GM21528 (cell line): ENCODE data around the gene DDOST.
"Not testable (repeated sequence)": the region's sequence is repeated elsewhere in the genome, so short reads cannot be mapped to it uniquely, and the experiment has no call there.

ENCODE experiments used
- ATAC-seq: cut with Tn5 transposase; IDR thresholded peaks from one replicate; pipeline ENCODE4 v1.9.1; 2021; ENCODE audit warnings: mild to moderate bottlenecking, moderate library complexity; ENCODE audit not compliant: unreplicated experiment, low FRiP score

Gene DDOST

GRCh38 chr1:20626524-20626923 lies 34.6 kb downstream of the DDOST start:
- no peak for ATAC-seq

- ATAC-seq: no peak
Measured at GRCh38 chr1:20626098-20626427, 35.1 kb downstream of the DDOST start.

- ATAC-seq: no peak
Measured at GRCh38 chr1:20625176-20626097, 35.7 kb downstream of the DDOST start.

- no peak for ATAC-seq
Measured at GRCh38 chr1:20624709-20625108, 36.5 kb downstream of the DDOST start.

GRCh38 chr1:20621012-20621411 lies 40.2 kb downstream of the DDOST start:
- no peak for ATAC-seq

- no peak for ATAC-seq
Measured at GRCh38 chr1:20619999-20620398, 41.2 kb downstream of the DDOST start.

GRCh38 chr1:20618550-20618949 lies 42.6 kb downstream of the DDOST start:
- no peak for ATAC-seq

- no peak for ATAC-seq
Measured at GRCh38 chr1:20616847-20617487, 44.2 kb downstream of the DDOST start.

GRCh38 chr1:20615946-20616846 lies 45.0 kb downstream of the DDOST start:
- no peak for ATAC-seq

GRCh38 chr1:20614131-20614579 lies 47.0 kb downstream of the DDOST start:
- no peak for ATAC-seq

- no peak for ATAC-seq
Measured at GRCh38 chr1:20612221-20612746, 48.9 kb downstream of the DDOST start.

DNA sequence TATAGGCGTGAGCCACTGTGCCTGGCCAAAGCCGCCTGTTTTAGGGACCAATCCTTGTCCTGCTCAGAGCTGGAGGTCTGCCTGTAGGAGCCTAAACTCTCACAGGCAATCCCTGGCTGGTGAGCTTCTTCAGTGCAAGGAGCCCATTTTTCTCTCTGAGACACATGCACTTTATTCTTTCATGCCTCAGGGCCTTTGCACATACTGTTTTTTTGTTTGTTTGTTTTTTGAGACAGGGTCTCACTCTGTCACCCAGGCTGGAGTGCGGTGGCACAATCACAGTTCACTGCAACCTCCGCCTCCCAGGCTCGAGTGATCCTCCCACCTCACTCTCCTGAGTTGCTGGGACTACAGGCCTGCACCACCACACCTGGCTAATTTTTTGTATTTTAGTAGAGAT lies 49.5 kb downstream of the DDOST start:
- no peak for ATAC-seq

DNA sequence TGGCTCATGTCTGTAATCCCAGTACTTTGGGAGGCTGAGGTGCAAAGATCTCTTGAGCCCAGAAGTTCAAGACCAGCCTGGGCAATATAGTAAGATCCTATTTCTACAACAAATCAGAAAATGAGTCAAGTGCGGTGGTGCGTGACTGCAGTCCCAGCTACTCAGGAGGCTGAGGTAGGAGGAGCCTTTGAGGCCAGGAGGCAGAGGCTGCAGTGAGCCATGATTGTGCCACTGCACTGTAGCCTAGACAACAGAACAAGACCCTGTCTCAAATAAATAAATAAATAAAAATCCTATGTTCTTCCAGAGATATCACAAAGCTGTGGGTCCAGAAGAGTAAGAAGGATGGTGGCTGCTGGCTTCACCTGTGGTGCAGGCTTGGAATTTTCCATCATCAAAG lies 50.2 kb downstream of the DDOST start:
- ATAC-seq: no peak

DNA sequence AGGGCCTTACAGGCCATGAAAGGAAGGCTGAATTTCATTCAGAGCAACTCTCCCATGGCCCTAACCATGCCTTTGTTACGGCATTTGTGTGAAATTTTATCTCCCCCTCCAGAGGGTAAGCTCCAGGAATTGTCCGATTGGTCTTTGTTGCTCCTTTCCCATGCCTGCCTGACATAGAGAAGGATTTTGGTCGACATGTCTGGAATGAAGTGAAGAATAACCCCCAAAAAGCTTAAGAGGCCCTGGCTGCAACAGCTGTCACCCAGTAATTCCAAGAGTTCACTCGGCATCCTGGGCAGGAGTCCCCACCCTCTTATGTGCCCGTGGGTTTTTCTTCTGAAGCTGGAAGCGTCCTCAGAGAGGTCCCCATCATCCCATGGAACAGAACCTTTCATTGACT lies 51.6 kb downstream of the DDOST start:
- ATAC-seq: no peak

DNA sequence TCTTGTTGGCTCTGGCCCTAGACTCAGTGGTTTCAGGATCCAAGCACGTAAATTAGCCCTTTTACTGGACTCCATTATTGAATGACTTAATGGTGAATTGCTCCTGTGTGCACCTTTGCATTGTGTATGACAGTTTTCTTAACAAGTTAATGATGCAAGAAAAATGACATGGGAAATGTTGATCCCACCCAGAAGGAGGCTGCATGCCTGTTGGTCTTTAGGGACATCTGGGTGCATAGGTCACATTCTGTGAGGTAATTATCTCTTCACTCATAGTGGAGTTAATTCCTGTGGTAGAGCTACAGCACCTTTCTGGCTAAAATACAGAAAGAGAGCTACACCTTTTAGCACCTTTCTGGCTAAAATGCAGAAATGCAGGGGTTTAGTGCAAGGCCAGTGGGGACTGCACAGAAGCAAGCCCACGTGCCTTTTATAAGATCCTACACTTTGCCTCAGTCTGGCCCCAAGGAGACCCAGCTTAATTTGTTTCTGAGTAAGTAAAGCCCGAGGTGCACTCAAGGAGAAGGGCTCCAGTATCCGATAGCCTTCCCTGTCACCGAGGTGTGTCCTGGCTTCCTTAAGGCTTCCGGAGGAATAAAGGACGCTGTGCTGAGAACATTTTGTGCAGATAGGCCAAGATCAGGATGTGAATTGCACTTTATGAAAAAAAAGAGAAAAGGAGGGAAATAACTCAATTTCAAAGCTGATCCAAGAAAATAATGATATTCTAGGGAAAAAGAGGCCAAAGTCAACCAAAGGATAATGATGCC lies 54.2 kb downstream of the DDOST start:
- ATAC-seq: not testable (repeated sequence)

GRCh38 chr1:20604678-20605077 lies 56.5 kb downstream of the DDOST start:
- no peak for ATAC-seq

- ATAC-seq: no peak
Measured at GRCh38 chr1:20603504-20604464, 57.4 kb downstream of the DDOST start.

GRCh38 chr1:20602851-20603450 lies 58.2 kb downstream of the DDOST start:
- ATAC-seq: no peak
